HG03342 (cell line): ENCODE data around the gene PDZD2.

Experiments
- ATAC-seq: cut with Tn5 transposase; IDR thresholded peaks from one replicate; pipeline ENCODE4 v1.9.1; 2021; ENCODE audit warnings: mild to moderate bottlenecking, moderate library complexity; ENCODE audit not compliant: unreplicated experiment

Gene PDZD2

GRCh38 chr5:32155211-32155610 is 516.3 kb downstream of the PDZD2 start:
- no peak for ATAC-seq

GRCh38 chr5:32156635-32157034 is 517.7 kb downstream of the PDZD2 start:
- ATAC-seq, result no peak

DNA sequence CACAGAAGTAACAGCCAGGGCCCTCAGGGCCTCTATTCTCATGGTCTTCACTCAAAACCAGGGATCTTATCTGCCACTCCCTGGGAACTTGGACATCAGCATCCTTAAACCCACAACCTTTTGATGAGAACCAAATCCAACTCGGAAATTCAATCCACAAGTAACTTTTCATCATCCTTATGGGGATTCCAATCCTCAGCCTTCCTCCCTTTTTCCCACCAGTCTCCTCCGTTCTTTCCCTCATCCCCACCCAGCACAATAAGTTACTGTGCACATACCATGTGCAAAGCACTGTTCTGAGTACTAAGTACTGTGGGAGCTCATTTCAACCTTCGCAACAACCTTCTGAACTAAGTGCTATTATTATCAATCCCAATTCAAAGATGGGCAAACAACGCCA is 518.1 kb downstream of the PDZD2 start:
- ATAC-seq, result no peak

- ATAC-seq, result no peak
Measured at GRCh38 chr5:32158679-32158975, 519.7 kb downstream of the PDZD2 start.

DNA sequence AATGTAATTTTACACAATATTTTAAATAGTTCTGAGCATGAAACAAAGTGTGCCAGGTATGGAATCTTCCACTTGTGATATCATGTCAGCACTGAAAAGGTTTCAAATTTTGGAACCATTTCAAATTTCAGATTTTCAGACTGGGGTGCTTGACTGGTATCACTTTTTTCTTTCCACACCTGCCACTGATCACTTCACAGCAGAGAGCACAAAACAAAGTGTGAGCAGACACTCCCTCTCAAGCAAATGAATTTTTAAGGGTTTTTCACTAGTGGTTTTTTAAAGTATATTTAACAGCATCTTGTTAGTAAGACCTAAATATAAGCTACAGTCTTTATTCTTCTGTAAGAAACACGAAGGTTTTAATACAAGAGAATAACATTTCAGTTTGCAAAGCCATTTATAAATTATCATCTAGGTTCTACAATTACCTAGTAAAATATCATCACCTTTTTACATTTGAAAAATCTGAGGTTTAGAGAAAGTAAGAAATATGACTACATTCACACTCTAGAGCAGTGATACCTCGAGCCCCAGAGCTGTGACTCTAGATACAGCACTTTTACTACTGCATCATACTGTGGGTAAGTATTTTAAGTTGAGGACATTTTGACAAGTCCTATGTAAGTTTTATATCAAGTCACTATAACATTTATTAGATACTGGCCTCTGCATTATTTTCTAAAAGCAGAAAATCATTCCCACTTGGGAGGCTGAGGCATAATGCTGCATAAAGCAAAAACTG is 520.6 kb downstream of the PDZD2 start:
- no peak for ATAC-seq

DNA sequence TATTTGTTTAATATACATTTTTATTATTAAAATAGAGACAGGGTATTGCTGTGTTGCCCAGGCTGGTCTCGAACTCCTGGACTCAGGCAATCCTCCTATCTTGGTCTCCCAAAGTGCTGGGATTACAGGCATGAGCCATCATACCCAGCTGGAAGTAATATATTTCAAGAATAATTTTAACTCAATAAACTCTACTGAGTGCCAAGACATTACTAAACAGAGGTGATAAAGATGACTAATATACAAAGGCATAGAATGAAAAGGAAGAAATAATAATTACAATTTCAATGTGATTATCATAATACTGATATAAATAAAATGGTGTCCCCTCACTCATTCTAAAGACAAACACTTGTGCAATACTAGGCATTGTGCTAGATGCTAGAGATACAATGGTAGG is 521.3 kb downstream of the PDZD2 start:
- no peak for ATAC-seq
